ENCODE results near the gene ZNF511. TPM values are rescaled to one million over a fixed set of nuclear protein-coding genes. Genes with fewer than 3 reads are reported as not detected.

Gene ZNF511
- total and polyA plus RNA-seq, 9 of the 15 experiments (the other 6 are each of a cell fraction or from before 2014, with no cell fraction given): 0.61 to 69.3 (median 40.1) TPM

DNA sequence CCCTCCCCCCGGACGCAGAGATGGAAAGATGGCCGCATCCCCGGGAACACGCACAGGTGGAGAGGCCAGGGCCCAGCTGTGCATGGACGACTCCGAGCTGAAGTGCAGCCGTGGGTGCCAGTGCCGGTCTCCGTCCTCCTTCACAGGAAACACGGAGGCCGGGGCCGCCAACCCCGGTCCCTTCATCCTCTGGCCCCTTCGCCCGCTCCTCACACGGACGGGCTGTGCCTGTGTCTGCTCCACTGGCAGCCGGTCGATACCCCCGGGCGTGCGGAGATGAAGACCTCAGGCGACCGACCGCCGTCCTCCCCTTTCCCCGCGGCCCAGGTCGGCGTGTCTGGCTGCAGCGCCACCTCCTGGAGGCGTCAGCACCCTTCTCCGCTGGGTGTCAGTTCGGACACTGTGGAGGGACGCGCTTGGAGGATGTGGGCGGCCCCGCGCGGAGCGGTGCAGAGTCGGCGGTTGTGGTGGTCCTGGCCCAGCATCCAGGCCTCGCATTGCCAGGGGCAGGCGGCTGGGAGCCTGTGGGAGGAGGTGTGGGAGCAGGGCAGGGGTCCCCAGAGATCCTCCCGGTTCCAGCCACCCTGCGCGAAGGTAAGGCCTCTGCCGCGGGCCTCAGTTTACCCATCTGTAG, 9.9 kb downstream of the ZNF511 start (continued):
- TF ChIP-seq FOXM1 (IDR thresholded peaks at IDR 0.05; ENCODE audit: low read depth) (no peak), FOXM1 (CRISPR knock-in tag; IDR thresholded peaks at IDR 0.05; ENCODE audit: low read depth) (no peak), CAMTA2 (CRISPR knock-in tag; conservative IDR thresholded peaks at IDR 0.05) (no peak), CBFB (CRISPR knock-in tag; IDR thresholded peaks at IDR 0.05) (no peak), ZNF165 (CRISPR knock-in tag; IDR thresholded peaks at IDR 0.05; ENCODE audit: borderline replicate concordance) (no peak), FOS (IDR thresholded peaks at IDR 0.05; ENCODE audit: extremely low read depth, insufficient read length) (no peak), HNRNPLL (IDR thresholded peaks at IDR 0.05; ENCODE audit: low read depth, low read length, poor library complexity, severe bottlenecking) (no peak), XRCC5 (IDR thresholded peaks at IDR 0.05; ENCODE audit: low read depth, low read length) (0 out of 2 replicates have a peak, but pooled peaks have one; percentile 59), ZNF830 (CRISPR knock-in tag; IDR thresholded peaks at IDR 0.05) (no peak), PYGO2 (tag; IDR thresholded peaks at IDR 0.05) (no peak), PHB (CRISPR knock-in tag; IDR thresholded peaks at IDR 0.05) (no peak), RBM39 (optimal IDR thresholded peaks at IDR 0.05; ENCODE audit: low read depth, low read length) (no peak), DMBX1 (CRISPR knock-in tag; IDR thresholded peaks at IDR 0.05; ENCODE audit: borderline replicate concordance) (no peak), ETV5 (CRISPR knock-in tag; IDR thresholded peaks at IDR 0.05; ENCODE audit: low read depth) (no peak), ZNF717 (CRISPR knock-in tag; IDR thresholded peaks at IDR 0.05) (no peak), JUNB (CRISPR knock-in tag; conservative IDR thresholded peaks at IDR 0.05) (no peak), PHTF2 (CRISPR knock-in tag; IDR thresholded peaks at IDR 0.05) (no peak), KLF16 (IDR thresholded peaks at IDR 0.05) (no peak), SMARCE1 (IDR thresholded peaks at IDR 0.05) (no peak), ZNF140 (CRISPR knock-in tag; IDR thresholded peaks at IDR 0.05) (no peak), EWSR1 (IDR thresholded peaks at IDR 0.05; ENCODE audit: borderline replicate concordance, low read depth, partially characterized antibody) (no peak), GABPA (tag; conservative IDR thresholded peaks at IDR 0.05; ENCODE audit: low read depth) (no peak), SP1 (CRISPR knock-in tag; IDR thresholded peaks at IDR 0.05) (peak; percentile 60), SUPT5H (IDR thresholded peaks at IDR 0.05) (no peak), ZNF778 (CRISPR knock-in tag; IDR thresholded peaks at IDR 0.05) (no peak), ZFP36 (IDR thresholded peaks at IDR 0.05; ENCODE audit: low read depth, low read length, partially characterized antibody) (no peak), ZEB2 (IDR thresholded peaks at IDR 0.05) (no peak)
- TF ChIP-seq, protein P1, sequence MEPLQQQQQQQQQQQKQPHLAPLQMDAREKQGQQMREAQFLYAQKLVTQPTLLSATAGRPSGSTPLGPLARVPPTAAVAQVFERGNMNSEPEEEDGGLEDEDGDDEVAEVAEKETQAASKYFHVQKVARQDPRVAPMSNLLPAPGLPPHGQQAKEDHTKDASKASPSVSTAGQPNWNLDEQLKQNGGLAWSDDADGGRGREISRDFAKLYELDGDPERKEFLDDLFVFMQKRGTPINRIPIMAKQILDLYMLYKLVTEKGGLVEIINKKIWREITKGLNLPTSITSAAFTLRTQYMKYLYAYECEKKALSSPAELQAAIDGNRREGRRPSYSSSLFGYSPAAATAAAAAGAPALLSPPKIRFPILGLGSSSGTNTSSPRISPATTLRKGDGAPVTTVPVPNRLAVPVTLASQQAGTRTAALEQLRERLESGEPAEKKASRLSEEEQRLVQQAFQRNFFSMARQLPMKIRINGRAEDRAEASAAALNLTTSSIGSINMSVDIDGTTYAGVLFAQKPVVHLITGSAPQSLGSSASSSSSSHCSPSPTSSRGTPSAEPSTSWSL (CRISPR knock-in tag; IDR thresholded peaks at IDR 0.05; ENCODE audit: borderline replicate concordance): no peak
- TF ChIP-seq, protein P2, sequence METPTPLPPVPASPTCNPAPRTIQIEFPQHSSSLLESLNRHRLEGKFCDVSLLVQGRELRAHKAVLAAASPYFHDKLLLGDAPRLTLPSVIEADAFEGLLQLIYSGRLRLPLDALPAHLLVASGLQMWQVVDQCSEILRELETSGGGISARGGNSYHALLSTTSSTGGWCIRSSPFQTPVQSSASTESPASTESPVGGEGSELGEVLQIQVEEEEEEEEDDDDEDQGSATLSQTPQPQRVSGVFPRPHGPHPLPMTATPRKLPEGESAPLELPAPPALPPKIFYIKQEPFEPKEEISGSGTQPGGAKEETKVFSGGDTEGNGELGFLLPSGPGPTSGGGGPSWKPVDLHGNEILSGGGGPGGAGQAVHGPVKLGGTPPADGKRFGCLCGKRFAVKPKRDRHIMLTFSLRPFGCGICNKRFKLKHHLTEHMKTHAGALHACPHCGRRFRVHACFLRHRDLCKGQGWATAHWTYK (CRISPR knock-in tag; IDR thresholded peaks at IDR 0.05): 0 out of 2 replicates have a peak, but pooled peaks have one; percentile 39
- TF ChIP-seq, protein P3, sequence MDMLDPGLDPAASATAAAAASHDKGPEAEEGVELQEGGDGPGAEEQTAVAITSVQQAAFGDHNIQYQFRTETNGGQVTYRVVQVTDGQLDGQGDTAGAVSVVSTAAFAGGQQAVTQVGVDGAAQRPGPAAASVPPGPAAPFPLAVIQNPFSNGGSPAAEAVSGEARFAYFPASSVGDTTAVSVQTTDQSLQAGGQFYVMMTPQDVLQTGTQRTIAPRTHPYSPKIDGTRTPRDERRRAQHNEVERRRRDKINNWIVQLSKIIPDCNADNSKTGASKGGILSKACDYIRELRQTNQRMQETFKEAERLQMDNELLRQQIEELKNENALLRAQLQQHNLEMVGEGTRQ (CRISPR knock-in tag; IDR thresholded peaks at IDR 0.05): no peak

Measured in K562 (cell line).